HG03103 (cell line): ENCODE data around the gene HERPUD1.
"Not testable (repeated sequence)": the region's sequence is repeated elsewhere in the genome, so short reads cannot be mapped to it uniquely, and the experiment has no call there.

Experiments used
- ATAC-seq: cut with Tn5 transposase; IDR thresholded peaks from one replicate; pipeline ENCODE4 v1.9.1; 2021; ENCODE audit warnings: low read depth; ENCODE audit not compliant: unreplicated experiment

Gene HERPUD1

DNA sequence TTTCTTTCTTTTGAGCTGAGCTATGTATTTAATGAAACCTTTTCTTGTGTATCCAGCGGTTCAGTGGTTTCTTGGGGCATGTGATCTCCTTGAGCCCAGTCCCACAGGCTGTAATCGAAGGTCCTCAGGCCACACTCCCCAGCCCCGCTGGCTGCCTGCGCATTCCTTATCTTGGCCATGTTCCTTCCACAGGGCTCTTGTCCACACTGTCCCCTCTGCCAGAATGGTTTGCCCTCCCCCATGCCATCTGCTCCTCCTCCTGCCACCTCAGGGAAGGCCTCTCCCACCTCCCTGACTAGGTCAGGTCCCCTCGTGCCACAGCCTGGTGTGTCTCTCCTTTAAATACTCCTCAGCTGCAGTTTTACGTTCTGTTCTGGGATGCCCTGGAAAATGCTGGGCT lies 45.3 kb downstream of the HERPUD1 start:
- no peak for ATAC-seq

DNA sequence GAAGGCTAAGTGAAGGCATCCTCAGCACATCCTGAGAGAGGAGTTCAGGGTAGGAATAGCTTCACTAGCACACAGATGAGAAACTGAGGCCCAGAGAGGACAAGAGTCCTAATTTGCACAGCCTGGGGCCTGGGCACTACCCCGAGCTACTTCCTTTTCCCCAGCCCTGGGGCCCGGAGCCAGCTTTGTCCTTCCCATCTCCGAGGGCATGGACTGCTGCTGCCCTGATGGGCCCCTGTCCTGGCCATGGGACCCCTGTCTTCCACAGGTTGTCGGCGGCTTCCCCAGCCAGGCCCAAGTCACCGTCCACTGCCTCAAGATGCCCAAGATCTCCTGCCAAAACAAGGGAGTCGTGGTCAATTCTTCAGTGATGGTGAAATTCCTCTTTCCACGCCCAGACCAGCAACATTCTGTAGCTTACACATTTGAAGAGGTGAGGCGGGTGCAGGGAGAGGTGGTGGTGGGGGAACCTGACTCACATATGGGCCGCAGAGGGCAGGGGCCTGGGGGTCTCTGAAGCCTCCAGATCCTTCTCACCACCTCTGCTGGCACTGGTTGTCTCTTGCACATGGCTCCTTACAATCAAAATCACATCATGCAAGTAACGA lies 46.0 kb downstream of the HERPUD1 start:
- no peak for ATAC-seq

DNA sequence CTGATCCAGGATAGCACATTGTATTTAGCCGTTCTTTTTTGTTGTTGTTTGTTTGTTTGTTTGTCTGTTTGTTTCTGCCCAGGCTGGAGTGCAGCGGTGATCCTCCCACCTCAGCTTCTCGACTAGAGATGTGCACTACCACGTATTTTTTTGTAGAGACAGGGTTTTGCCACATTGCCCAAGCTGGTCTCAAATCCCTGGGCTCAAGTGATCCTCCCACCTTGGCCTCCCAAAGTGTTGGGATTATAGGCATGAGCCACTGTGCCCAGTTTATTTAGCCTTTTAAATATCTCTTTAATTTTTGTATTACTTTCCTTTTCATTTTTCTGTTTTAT lies 48.2 kb downstream of the HERPUD1 start:
- ATAC-seq: no peak

DNA sequence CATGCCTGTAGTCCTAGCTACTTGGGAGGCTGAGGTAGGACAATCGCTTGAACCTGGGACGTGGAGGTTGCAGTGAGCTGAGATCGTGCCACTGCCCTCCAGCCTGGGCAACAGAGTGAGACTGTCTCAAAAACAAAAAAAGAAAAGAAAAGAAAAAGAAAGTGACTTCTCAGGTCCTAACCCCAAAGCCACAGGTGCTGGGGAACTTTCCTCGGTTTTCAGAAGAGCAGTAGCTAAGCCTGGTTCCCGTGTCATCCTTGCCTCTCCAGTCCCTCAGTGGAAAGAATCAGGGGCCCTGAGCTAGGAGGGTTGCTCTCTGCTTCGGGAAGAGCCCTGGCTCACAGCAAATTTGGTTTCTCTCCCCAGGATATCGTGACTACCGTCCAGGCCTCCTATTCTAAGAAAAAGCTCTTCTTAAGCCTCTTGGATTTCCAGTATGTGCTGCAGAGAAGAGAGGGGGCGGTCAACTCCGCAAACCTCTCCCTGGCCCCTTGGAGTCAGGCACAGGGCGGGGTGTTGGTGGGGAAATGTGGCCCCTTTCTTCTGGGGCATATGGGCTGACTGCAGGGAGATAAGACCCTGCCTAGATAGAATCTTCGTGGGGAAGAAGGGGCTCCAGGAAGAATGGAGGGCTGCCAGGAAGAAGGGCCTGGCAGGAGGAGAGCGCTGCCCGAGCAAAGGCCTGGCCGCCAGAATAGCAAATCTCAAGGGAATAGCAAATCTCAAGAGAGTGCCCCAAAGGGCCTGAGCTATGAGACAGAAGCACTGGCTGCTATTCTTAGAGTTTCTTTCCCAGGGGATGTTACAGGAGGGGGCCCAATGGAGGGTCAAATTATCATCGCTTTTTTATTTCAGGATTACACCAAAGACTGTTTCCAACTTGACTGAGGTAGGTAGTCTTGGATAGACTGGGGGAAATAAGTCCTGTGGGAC lies 49.1 kb downstream of the HERPUD1 start:
- ATAC-seq: no peak

DNA sequence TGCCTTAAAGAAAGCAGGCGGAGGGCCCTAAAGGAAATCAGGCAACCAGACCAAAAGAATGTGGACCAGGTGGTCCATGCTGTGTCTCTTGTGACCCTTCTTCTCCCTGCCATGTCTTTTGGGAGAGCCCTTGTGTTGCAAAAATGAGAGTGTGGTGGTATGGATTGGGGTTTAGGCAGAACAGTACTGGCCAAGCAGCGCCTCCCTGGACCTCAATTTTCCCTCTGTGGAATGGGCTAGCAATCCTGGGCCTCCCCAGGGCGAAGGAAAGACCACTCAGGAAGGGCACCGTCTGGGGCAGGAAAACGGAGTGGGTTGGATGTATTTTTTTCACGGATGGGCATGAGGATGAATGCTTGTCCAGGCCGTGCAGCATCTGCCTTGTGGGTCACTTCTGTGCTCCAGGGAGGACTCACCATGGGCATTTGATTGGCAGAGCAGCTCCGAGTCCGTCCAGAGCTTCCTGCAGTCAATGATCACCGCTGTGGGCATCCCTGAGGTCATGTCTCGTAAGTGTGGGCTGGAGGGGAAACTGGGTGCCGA lies 49.9 kb downstream of the HERPUD1 start:
- no peak for ATAC-seq

DNA sequence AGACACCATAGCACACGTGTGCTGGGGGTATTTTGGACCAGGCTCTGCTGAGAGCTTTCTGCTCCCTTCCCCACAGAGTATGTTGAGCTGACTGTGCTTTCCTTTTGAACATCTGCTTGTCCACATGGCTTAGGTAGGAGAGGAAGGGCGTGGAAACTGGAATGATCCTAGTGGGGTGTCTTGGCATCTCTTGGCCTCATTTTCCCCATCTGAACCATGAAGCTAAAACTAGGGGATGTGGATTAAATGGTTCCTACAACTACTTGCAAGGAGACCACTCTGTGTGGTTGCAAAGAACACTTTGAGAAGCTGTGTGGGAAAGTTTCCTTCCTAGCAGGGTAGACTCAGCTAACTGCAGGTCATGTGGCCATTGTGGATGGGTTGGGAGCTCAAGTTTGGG lies 50.8 kb downstream of the HERPUD1 start:
- ATAC-seq: no peak

DNA sequence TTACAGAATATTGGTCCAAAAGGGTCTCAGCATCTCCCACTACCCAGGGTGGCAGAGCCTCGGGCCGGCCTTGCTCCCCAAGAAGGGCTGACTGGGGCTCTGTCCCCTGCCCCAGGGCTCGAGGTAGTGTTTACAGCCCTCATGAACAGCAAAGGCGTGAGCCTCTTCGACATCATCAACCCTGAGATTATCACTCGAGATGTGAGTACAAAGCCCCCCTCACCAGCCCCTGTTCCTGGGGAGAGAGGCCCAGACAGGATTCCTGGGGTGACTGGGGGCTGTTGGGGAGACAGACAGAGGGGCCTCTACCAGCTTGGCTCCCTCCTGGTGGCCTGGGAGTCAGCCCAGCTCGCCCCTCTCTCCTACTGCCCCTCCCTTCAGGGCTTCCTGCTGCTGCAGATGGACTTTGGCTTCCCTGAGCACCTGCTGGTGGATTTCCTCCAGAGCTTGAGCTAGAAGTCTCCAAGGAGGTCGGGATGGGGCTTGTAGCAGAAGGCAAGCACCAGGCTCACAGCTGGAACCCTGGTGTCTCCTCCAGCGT lies 51.3 kb downstream of the HERPUD1 start:
- ATAC-seq: no peak

DNA sequence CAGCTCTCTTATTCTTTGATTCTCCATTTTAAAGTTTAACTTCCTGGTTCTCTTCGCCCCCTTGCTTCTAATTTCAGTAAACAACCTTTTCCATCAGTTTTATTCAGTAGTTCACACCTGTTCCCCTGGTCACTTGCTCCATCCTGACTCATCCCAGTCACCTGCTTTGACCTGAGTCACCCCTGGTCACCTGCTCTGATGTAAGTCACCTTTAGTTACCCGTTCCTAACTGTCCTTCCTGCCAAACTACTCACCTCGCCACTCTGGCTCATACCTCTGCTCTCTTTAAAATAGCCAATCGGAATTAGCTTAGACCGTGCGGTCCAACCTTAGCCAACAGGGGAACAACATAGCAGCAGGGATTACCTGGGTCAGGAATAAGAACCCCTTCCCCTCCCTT lies 52.7 kb downstream of the HERPUD1 start:
- no peak for ATAC-seq

DNA sequence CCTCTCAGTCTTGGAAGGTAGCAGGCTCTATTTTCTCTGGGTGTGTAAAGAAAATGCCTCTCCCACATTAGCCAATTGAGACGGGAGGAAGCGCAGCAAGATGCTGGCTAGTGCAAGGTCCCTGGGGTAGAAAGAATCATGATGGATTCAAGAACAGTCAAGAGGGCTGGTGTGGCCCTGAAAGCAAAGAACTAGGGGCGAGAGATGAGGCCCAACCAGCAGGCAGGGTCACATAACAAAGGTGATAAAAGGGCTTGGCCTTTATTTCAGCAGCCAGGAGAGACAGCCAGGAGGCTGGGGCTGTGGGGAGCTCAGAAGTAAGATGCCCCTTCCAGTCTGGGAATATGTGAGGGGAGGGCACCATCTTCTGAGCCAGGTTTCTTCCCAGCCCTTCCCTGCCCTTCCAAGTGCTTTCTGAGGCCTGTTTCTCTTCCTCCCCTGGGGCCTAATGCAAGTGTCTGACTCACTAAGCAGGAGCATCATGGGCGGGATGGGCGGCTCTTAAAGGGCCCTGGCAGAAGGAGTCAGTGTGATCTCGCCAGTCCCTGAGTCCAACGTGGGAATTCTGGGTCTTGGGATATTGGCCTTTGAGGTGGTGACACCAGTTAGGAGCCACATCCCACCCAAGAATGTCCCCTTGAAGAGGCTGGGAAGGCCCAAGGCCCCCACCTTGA lies 53.5 kb downstream of the HERPUD1 start:
- ATAC-seq: no peak

DNA sequence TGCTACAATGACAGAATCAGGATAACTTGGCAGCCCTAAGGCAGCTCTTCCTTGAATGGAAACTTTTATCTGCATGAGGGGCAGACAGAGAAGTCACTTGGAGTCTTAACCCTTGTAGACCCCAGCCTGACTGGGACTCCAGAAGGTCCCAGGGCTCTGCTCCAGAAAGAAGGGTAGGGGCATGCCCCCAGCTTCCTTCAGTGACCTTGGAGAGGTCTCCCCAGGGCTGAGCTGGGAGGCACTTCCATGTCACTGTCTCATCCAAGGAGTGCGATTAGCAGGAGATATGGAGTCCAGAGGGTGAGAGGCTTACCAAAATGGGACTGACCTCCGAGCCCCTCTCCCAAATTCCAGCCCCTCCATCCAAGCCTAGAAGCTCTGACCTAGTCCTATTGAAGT lies 54.0 kb downstream of the HERPUD1 start:
- no peak for ATAC-seq

DNA sequence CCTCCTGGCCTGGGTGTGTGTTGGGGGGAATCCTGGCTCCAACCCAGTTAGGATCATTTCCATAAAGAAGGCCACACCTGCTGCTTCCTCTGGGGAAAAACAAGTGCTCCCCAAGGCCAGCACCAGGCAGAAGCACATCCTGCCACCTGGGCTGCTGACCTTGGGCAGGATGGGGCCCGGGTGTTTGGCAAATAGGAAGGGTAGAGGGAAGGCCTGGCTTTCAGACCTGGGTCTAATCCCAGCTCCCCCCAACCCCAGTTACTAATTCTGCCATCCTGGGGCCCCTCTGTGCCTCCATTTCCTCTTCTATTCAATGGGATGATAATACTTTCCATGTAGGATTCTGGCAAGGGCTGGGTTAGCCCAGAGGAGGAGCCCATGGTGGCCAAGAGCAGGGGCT lies 54.4 kb downstream of the HERPUD1 start:
- no peak for ATAC-seq

DNA sequence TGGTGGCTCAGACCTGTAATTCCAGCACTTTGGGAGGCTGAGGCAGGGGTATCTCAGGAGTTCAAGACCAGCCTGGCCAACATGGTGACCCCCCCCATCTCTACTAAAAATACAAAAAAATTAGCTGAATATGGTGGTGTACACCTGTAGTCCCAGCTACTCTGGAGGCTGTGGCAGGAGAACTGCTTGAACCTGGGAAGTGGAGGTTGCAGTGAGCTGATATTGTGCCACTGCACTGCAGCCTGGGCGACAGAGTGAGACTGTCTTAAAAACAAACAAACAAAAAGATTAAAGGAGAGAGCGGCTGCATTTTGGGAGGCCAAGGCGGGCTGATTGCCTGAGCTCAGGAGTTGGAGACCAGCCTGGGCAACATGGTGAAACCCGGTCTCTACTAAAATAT lies 55.0 kb downstream of the HERPUD1 start:
- ATAC-seq: not testable (repeated sequence)

DNA sequence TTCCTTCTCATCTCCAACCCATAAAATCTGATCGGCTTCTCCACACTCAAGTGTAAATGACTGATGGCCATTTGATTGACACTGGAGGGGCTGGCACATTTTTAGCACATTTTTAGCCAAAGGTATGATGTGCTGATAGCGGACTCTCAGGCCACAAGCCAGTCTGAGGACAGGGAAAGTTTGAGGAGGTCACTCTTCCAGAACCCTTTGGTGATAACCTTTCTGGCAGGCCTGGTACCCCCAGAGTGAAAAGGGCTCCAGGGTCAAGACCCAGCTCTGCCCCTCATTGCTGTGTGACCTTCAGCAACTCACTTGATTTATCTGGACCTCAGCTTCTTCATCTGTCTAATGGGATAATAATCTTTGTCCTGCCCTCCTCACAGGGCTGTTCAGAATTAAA lies 55.8 kb downstream of the HERPUD1 start:
- ATAC-seq: no peak

DNA sequence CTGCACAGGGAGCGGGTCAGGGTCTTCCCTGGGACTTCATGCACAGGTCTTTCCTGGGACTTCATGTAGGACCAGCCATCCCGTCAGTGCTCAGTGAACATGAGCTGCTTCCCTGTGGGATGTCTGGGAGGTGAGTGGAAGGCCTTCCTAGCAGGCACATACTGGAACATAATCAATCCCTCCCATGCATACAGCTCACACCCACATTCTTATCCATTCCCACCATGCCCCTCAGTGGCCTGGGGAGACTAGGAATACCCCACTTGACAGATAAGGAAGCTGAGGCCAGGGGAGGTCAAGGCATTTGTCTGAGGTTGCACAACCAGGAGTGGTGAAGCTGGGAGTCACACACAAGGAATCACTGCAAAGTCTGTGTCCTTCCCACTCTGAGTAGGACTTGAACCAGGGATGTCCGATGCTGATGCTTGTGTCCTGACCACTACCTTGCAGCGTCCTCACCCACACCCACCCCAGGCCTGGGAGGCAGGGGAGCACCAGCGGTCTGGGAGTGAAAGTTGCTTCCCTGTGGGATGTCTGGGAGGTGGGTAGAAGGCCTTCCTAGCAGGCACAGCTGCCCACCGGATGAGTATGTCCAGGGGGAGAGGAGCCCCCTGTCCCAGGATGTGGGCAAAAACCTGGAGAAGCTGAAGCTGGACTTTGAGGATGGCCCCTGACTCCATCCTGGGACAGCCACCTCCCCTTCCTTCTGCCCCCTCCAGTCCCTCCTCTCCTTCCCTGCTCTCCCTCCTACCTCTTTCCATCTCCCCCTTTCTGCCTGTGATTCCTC lies 56.4 kb downstream of the HERPUD1 start:
- ATAC-seq: no peak

DNA sequence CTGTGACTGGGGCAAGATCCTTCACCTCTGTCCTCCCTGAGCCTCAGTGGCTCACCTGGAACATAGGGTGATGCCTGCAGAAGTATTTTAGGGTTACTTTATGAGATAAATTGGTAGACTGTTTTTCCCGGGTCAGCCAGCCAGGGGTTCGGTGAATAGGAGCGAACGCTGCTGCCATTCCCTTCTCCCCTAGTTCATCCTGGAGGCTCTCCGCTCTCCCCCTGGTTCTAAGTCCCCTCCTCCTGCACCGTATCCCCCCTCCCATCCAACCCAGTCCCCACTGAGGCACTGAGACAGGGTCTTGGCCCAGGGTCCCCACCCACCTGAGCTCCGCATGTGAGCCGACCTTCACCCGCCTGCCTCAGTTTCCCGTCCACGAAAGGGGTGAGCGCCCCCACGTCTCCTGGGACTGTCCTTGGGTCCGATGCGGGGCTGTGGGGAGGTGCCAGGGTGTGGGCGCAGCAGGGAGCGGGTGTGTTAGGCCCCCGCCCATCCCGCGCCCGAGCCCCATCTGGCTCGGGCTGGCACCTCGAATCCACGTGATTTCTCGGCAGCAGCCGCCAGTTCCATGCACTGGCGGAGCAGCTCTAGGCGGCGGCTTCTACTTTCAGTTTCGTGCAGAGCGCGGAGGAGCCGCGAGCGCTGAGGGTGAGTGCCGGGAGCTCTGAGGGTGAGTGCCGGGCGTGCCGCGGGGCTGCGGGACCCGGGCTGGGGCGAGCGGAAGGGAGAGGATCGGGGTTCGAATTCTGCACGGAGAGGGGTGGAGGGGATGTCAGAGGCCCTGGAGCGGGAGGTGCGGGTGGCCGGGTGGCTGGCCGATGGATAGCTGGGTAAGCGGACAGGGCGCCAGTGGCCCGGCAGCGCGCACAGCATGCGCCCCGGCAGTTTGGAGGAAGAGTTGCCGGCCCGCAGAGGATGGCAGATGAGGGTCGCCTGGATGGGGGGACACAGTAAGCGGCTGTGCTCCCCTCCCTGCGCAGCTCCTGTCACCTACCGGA lies 57.3 kb downstream of the HERPUD1 start, which contains the start of gene NLRC5:
Gene NLRC5 (plus strand): TSS at position 610 of the 998 bp plus-strand sequence. CDS start 31,156 bp downstream, outside the sequence.
- ATAC-seq: peak; percentile 75

DNA sequence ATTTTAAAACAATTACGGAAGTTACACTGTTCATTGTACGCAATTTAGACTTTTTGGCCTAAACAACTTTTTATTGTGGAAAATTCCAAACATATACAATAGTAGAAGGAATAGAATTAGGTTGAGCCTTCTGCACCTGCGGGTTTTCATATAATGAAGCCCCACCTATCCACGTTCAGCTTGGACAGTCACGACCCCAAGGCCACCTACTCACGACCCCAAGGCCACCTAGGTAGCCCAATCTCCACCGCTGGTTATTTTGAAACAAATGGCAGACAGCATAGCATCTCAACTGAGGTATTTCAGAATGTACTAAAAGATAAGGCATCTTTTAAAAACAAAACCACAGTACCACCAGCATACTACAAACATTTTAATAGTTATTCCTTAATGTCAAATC lies 58.0 kb downstream of the HERPUD1 start:
- ATAC-seq: no peak

DNA sequence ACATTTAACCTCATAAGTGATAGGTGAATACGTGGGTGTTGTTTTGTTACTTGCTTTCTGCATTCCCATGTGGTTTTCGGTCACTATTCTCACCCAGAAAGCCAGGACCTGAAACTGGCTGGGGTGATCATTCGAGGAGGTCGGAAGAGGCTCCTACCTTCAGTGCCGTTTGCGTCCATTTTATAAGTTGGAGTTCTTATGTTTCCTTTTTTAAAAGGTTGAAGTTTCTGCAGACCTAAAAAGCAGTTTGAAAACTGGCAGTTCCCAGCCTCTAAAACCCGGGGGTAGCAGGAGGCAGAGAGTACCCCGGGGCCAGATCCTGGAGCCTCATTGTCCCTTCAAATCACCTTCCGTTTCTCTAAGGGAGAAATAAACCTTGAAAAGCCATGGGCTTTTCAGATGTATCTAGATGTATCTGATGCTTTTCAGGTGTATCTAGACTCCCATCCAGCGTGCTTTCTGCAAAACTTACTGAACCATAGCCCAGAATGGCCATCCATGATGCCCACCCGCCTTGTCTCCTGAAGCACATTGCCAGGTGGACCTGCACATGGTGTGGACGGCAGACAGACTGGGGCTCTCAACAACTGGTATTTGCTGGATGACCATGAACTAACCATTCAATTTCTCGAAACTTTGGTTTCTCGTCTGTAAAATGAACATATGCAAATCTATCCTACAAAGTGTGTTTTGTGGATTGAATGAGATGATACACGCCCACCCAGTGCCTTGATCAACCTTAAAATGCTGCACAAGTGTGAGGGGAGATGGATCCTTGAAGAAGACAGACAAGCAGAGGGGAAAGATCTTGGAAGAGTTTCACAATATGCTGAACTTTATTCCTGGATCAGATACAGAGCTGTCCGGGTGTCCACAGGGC lies 58.7 kb downstream of the HERPUD1 start:
- ATAC-seq: no peak

DNA sequence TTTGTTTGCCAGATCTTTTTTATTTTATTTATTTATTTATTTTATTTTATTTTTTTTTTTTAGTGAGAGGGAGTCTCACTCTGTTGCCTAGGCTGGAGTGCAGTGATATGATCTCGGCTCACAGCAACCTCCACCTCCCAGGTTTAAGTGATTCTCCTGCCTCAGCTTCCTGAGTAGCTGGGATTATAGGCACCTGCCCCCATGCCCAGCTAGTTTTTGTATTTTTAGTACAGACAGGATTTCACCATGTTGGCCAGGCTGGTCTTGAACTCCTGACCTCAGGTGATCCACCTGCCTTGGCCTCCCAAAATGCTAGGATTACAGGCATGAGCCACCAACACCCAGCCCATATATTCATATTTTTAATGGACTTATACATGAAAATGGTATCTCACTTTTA lies 60.5 kb downstream of the HERPUD1 start:
- ATAC-seq: not testable (repeated sequence)
